ENCODE measurements around the gene CCDC88C. TPM values are rescaled to one million over a fixed set of nuclear protein-coding genes. Genes with fewer than 3 reads are reported as not detected.

Gene CCDC88C
- total RNA-seq, 2 donors from 2014 or later, result 333 to 339 TPM

DNA sequence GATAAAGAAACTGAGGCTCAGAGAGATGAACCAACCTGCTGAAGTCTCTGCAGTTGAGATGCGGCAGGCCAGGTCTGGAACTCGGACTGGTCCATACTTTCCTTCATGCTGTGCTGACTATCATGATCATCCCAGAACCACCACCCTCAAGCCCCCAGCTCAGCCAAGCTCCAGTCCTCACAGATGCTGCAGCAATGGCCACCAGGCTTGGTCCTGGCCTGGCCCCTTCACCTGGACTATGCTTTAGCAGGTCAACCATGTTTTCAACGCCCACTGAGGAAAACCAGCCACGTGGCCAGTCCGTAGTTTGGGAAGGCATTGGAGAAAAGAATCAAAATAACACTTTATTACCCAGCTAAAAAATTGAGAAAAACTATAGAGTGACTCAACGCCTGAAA lies 174.5 kb downstream of the CCDC88C start:
- Mint-ChIP-seq H3K36me3 (ENCODE audit: low read depth) (peaks cover 11% of the 10 kb centered on the region), H3K27ac (peak overlapping the region; percentile 86)

DNA sequence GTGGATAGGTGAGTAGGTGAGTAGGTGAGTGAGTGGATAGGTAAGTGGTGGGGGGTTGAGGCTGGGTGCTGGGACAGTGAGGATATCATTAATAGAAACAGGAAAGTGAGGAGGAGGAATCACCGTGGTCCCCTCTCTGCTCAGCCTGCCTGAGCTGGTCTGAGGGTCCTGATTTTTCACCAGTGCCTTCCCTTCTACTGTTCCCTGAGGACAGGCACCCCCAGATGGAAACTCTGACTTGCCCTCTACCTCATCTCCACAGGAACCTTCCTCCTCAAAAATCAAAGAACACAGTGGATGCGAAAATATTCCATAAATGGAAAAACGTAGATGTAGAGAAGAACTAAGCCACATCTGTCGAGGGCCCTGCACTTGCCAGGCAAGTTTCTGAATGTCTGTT lies 175.0 kb downstream of the CCDC88C start:
- Mint-ChIP-seq H3K4me3 (peak overlapping the region; percentile 95), H3K36me3 (ENCODE audit: low read depth) (peaks cover 11% of the 10 kb centered on the region), H3K27ac (peak overlapping the region; percentile 86), H3K4me1 (peaks cover 85% of the 10 kb centered on the region), H3K27me3 (no peaks in the 10 kb centered on the region)
- H3K9me3 ChIP-seq (ENCODE audit: control insufficient read depth, low read length, poor library complexity, severe bottlenecking), result no peaks in the 10 kb centered on the region
- ATAC-seq (no peak), DNase-seq (no peak)

More for the DNA sequence above, 174.5 kb downstream of the CCDC88C start:
- DNase-seq (no peak), ATAC-seq (no peak)
- Mint-ChIP-seq H3K4me3 (peak overlapping the region; percentile 95), H3K27me3 (no peaks in the 10 kb centered on the region), H3K4me1 (peaks cover 81% of the 10 kb centered on the region)
- H3K9me3 ChIP-seq (ENCODE audit: control insufficient read depth, low read length, poor library complexity, severe bottlenecking), result no peaks in the 10 kb centered on the region

DNA sequence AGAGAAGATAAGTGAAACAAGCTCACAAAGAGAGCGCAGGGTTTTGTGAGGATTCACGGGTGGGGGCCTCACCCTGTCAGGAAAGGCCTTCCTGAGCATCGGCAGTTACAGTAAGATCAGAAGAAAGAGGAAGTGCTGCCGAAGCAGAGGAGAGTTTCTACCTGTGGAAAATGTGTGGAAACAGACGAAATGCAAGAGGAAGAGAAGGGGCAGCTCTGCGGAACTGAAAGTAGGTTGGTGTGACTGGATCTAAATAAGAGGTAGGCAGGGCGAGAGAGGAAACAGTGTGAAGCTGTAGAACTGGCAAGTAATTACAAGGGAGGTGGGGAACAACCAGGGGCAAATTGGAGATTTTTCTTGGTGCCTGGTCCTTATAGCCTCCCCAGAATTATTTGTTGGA lies 175.8 kb downstream of the CCDC88C start:
- H3K27me3 Mint-ChIP-seq, result no peaks in the 10 kb centered on the region
- H3K27ac Mint-ChIP-seq, result peak overlapping the region; percentile 86
- peaks cover 9% of the 10 kb centered on the region for H3K36me3 Mint-ChIP-seq (ENCODE audit: low read depth)
- peak overlapping the region; percentile 95 for H3K4me3 Mint-ChIP-seq
- DNase-seq (no peak), ATAC-seq (no peak)
- H3K4me1 Mint-ChIP-seq, result peaks cover 84% of the 10 kb centered on the region
- H3K9me3 ChIP-seq (ENCODE audit: control insufficient read depth, low read length, poor library complexity, severe bottlenecking), result no peaks in the 10 kb centered on the region

DNA sequence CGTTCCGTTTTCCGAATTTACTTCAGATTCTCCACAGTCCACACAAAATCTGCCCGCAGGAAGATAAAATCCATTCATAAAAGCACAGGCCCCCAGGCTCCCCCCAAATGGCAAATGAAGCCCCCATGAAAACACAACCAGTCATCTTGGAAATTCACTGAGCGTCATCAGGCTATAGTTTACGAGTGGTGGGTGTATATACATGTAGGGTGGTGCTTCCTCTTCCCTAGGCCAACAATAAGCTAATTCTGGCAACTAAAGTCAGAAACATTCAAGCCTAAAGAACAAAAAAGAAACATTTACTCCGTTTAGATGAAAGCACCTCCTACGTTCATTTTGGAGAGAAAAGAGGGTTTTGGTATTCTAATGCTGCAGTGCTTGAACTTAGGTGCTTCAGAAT lies 179.0 kb downstream of the CCDC88C start:
- no peaks in the 10 kb centered on the region for H3K9me3 ChIP-seq (ENCODE audit: control insufficient read depth, low read length, poor library complexity, severe bottlenecking)
- Mint-ChIP-seq H3K27me3 (no peaks in the 10 kb centered on the region), H3K36me3 (ENCODE audit: low read depth) (peaks cover 15% of the 10 kb centered on the region), H3K4me1 (peaks cover 62% of the 10 kb centered on the region), H3K27ac (peak overlapping the region; percentile 97), H3K4me3 (peak overlapping the region; percentile 67)
- no peak for DNase-seq
- ATAC-seq, result no peak

DNA sequence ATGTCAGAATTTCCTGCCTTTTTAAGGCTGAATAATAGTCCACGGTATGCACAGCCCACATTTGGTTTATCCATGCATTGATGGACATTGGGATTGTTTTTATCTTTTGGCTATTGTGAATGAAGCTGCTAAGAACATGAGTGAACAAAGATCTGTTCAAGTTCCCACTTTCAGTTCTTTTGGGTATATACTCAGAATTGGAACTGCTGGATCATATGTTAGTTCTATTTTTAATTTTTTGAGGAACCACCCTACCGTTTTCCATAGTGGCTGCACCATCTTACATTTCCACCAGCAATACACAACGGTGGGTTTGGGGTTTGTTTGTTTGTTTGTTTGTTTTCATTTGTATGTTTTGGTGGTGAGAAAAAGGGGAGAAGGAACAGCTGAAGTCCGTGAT lies 179.5 kb downstream of the CCDC88C start:
- no peak for DNase-seq
- Mint-ChIP-seq H3K36me3 (ENCODE audit: low read depth) (peaks cover 15% of the 10 kb centered on the region), H3K4me1 (peaks cover 58% of the 10 kb centered on the region), H3K27me3 (no peaks in the 10 kb centered on the region), H3K4me3 (no peak overlapping the region), H3K27ac (peak overlapping the region; percentile 97)
- no peak for ATAC-seq
- no peaks in the 10 kb centered on the region for H3K9me3 ChIP-seq (ENCODE audit: control insufficient read depth, low read length, poor library complexity, severe bottlenecking)

DNA sequence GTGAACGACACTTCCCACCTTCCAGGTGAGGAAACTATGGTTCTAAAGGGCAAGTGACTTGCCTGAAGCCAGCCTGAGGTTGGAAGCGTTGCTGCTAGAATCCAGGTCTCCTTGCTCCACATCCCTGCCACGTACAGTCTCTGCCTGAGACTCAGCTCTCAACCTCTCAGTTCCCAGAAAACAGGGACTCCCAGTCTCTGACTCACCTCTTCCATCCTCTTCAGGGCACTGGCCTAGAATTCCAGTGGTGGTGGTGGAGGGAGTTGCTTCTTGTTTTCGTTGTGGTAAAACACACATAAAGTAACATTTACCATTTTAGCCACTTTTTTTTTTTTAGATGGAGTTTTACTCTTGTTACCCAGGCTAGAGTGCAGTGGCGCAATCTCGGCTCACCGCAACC lies 180.4 kb downstream of the CCDC88C start:
- Mint-ChIP-seq H3K4me3 (no peak overlapping the region), H3K27me3 (no peaks in the 10 kb centered on the region), H3K4me1 (peaks cover 53% of the 10 kb centered on the region), H3K36me3 (ENCODE audit: low read depth) (peaks cover 15% of the 10 kb centered on the region), H3K27ac (peak overlapping the region; percentile 97)
- ATAC-seq (no peak), DNase-seq (no peak)
- no peaks in the 10 kb centered on the region for H3K9me3 ChIP-seq (ENCODE audit: control insufficient read depth, low read length, poor library complexity, severe bottlenecking)

DNA sequence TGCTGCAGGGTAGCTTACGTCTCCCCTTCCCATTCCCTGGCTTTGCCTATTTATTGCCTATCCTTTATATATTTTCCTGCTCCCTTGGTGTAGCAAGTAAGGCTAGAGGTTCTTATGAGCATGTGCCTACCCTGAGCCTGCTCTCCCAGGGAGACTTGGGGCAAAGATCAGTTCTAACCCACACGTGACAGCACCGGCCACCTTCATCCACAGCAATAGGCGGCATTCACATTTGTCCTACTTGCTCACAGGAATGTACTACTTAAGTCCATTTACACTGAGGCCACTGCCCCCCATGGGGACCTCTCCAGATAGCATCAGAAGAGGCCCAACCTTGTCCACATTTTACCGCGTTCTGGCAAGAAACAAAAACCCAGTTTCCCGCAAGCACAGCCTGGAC lies 181.8 kb downstream of the CCDC88C start:
- Mint-ChIP-seq H3K27me3 (no peaks in the 10 kb centered on the region), H3K36me3 (ENCODE audit: low read depth) (peaks cover 7% of the 10 kb centered on the region), H3K4me3 (no peak overlapping the region)

DNA sequence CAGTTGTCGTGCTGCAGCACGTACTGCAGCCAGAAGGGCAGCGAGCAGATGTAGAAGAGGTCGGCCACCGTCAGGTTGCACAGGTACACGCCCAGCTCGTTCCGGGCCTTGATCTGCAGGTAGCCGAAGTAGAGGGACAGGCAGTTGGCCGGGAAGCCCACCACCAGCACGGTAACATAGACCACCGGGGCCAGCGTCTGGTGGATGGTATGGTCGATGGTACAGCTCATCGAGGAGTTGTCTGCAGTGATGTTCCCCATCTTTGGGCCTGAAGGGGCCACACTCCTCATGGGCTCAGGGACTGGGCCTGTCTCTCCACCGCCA lies 182.9 kb downstream of the CCDC88C start:
- Mint-ChIP-seq H3K36me3 (ENCODE audit: low read depth) (peaks cover 7% of the 10 kb centered on the region), H3K4me1 (peaks cover 51% of the 10 kb centered on the region), H3K27me3 (no peaks in the 10 kb centered on the region), H3K4me3 (no peak overlapping the region), H3K27ac (peak overlapping the region; percentile 19)
- DNase-seq, result no peak
- no peaks in the 10 kb centered on the region for H3K9me3 ChIP-seq (ENCODE audit: control insufficient read depth, low read length, poor library complexity, severe bottlenecking)
- no peak for ATAC-seq

More for the DNA sequence above, 181.8 kb downstream of the CCDC88C start:
- peaks cover 48% of the 10 kb centered on the region for H3K4me1 Mint-ChIP-seq
- ATAC-seq (no peak), DNase-seq (no peak)
- H3K27ac Mint-ChIP-seq, result peak overlapping the region; percentile 97
- no peaks in the 10 kb centered on the region for H3K9me3 ChIP-seq (ENCODE audit: control insufficient read depth, low read length, poor library complexity, severe bottlenecking)

DNA sequence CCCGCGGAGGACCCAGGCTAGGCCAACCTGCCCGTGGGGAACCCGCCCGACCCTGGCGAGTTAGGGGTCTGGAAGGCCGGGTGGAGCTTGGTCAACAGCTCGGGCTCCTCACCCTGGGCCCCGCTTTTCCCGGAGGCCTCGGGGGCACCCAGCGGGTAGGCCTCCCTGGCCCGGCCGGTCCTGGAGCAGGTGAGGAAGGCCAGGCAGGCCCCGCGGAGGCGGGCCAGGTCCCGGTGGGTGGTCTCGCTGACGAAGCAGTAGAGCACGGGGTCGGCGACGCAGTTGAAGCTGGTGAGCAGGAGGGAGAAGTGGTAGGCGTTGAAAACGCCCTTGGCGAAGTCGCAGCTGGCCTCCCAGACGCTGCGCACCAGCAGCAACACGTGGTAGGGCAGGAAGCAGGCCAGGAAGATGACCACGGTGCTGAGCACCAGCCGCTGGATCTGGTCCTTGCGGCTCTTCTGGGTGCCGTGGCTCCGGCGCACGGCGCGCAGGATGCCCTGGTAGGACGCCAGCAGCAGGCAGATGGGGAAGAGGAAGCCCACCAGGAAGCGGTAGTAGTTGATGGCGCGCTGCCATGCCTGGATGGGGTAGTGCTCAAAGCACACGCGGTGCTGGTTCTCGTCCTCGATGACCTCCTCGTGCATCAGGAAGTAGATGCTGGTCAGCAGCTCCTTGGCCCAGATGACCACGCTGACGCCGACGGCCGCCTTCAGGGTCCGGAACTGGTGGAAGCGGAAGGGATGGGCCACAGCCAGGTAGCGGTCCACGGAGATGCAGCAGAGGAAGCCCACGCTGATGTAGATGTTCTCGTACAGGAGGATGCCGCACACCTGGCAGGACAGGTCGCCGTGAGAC lies 183.5 kb downstream of the CCDC88C start:
- Mint-ChIP-seq H3K36me3 (ENCODE audit: low read depth) (peaks cover 7% of the 10 kb centered on the region), H3K4me1 (peaks cover 51% of the 10 kb centered on the region), H3K4me3 (no peak overlapping the region), H3K27me3 (no peaks in the 10 kb centered on the region), H3K27ac (no peak overlapping the region)
- no peak for ATAC-seq
- no peak for DNase-seq
- no peaks in the 10 kb centered on the region for H3K9me3 ChIP-seq (ENCODE audit: control insufficient read depth, low read length, poor library complexity, severe bottlenecking)

DNA sequence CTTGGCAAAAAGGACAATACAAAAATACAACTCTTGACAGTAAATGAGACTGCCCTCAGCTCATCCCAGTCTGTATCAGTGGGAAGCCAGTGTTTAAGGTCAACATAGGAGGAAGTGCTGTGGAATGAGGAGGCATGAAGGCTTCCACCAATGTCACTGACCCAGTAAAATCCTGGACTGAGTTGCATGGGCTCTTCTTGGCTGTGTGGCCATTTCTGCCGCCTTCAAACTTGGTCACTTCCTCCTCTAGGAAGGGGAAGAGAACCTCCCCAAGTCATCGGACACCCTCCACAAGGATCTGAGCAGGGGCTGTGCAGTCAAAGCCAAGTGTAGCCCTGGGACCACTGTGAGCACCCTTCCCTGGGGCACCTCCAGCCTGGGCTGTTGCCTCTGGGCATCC lies 185.0 kb downstream of the CCDC88C start:
- Mint-ChIP-seq H3K27me3 (no peaks in the 10 kb centered on the region), H3K4me3 (peak overlapping the region; percentile 8), H3K4me1 (peaks cover 50% of the 10 kb centered on the region), H3K36me3 (ENCODE audit: low read depth) (peaks cover 7% of the 10 kb centered on the region), H3K27ac (peak overlapping the region; percentile 100)
- no peaks in the 10 kb centered on the region for H3K9me3 ChIP-seq (ENCODE audit: control insufficient read depth, low read length, poor library complexity, severe bottlenecking)
- ATAC-seq, result no peak
- no peak for DNase-seq

DNA sequence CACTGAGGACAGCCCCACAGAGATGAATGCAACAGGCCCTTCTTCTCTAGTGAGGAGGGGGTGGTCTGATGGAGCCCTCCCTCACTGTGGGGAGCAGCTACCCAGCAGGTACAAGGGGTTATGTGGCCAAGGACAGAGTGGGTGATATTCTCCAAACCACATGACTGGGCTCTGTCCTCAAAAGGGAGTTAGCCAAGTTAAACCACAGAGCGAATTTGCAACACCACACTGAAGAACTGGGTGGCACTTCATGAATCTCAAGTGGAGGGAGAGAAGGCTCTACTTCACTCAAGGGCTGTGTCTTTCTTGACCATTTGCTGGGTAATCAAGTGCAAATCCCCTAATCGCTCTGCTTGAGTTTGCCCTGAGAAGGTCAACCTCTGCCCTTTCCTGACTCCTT lies 185.6 kb downstream of the CCDC88C start:
- no peak for ATAC-seq
- H3K4me3 Mint-ChIP-seq, result peak overlapping the region; percentile 43
- peaks cover 7% of the 10 kb centered on the region for H3K36me3 Mint-ChIP-seq (ENCODE audit: low read depth)
- no peak for DNase-seq
- no peaks in the 10 kb centered on the region for H3K9me3 ChIP-seq (ENCODE audit: control insufficient read depth, low read length, poor library complexity, severe bottlenecking)
- no peaks in the 10 kb centered on the region for H3K27me3 Mint-ChIP-seq
- peak overlapping the region; percentile 100 for H3K27ac Mint-ChIP-seq
- peaks cover 51% of the 10 kb centered on the region for H3K4me1 Mint-ChIP-seq

DNA sequence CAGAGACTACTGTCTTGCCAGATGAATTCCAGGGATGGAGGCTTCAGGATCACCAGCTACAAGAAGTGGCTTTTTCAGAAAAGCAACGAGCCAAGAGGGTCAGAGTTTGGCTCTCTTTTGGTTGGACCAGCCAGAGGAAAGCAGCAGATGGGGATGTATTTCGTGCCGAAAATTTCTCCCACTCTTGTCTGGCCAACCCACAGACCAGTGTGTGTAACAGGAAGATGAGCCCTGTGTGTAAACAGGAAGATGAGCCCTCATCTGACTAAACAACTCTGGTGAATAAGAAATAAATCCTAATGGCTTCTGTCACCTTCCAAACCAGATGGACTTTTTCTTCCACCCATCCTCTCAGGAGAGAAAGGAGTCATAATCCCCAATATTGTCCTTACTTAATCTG lies 186.2 kb downstream of the CCDC88C start:
- peaks cover 7% of the 10 kb centered on the region for H3K36me3 Mint-ChIP-seq (ENCODE audit: low read depth)
- no peaks in the 10 kb centered on the region for H3K27me3 Mint-ChIP-seq
- H3K4me1 Mint-ChIP-seq, result peaks cover 57% of the 10 kb centered on the region
- ATAC-seq (no peak), DNase-seq (no peak)
- no peaks in the 10 kb centered on the region for H3K9me3 ChIP-seq (ENCODE audit: control insufficient read depth, low read length, poor library complexity, severe bottlenecking)
- H3K27ac Mint-ChIP-seq, result peak overlapping the region; percentile 100
- peak overlapping the region; percentile 43 for H3K4me3 Mint-ChIP-seq

DNA sequence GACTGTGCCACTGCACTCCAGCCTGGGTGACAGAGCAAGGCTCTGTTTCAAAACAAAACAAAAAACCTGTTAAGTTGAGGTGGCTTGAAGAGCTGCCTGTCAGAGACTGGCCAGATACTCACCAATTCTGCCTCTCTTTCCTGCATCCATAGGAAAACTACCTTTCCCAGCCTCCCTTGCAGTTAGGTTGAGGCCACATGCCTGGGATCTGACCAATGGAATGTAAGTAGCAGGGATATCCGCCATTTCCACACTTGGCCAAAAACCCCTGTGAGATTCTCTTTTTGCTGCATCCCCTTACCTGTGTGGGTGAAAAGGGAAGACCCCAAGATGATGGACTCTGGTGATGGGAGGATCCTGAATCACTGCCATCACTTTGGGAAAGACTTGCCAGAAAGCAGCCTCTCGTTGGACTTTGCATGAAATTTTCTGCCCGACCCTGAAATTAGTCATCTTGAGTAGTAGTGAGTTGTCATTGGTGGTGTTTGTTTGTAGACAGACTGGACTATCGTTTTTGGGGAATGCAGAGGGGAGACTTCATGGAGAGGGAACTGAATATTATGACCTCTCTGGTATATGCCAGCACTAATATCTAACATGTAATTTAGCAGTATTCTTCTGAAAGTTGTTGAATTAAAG lies 187.1 kb downstream of the CCDC88C start:
- Mint-ChIP-seq H3K36me3 (ENCODE audit: low read depth) (peaks cover 5% of the 10 kb centered on the region), H3K4me1 (peaks cover 63% of the 10 kb centered on the region), H3K27ac (peak overlapping the region; percentile 100), H3K27me3 (no peaks in the 10 kb centered on the region), H3K4me3 (peak overlapping the region; percentile 90)
- DNase-seq (no peak), ATAC-seq (no peak)
- no peaks in the 10 kb centered on the region for H3K9me3 ChIP-seq (ENCODE audit: control insufficient read depth, low read length, poor library complexity, severe bottlenecking)

Measured in T-helper 17 cell (primary cell).